Endothelial cell of umbilical vein (primary cell): Measurements from ENCODE around the gene NOD2. TPM values are rescaled to one million over a fixed set of nuclear protein-coding genes. Genes with fewer than 3 reads are reported as not detected.

Experiments
- BruUV-seq: library from RNA; stranded (reverse); fragments of 400-500 nt; replicated peaks from 2 replicates; lab custom pipeline; 2021; lab: Mats Ljungman, UMichigan
- CTCF ChIA-PET: fragments of 300-600, 350-600 bp; sonication (Branson Sonifier 250); formaldehyde crosslinking; loops from one replicate; lab custom pipeline; 2021; ENCODE audit warnings: antibody characterized with exemption, inconsistent platforms; lab: Charles Lee
- POLR2A ChIA-PET: fragments of 300-600, 350-600 bp; sonication (Branson Sonifier 250); formaldehyde crosslinking; loops from one replicate; lab custom pipeline; 2021; ENCODE audit warnings: antibody characterized with exemption, inconsistent platforms; lab: Charles Lee
- DNase-seq: peaks from one replicate; pipeline ENCODE4 v3.0.0-alpha.2; 2011; ENCODE audit warnings: low read depth, low spot score
- FAIRE-seq: peaks from 2 replicates; lab custom pipeline; 2011; peaks lifted over from hg19 to GRCh38; lab: Jason Lieb, UNC
- H2AFZ ChIP-seq: 2 replicates; pipeline ENCODE4 v1.6.0; 2012; ENCODE audit warnings: low read depth, low read length, control low read depth, inconsistent platforms
- H3K27ac ChIP-seq: 2 replicates; pipeline ENCODE4 v1.5.1; 2011; ENCODE audit warnings: low read depth, mild to moderate bottlenecking, control low read depth, low read length, moderate library complexity; ENCODE audit not compliant: insufficient read depth
- H3K27me3 ChIP-seq, 2 experiments: 2 replicates each; pipeline versions ENCODE4 v1.6.0 to v1.6.1; 2011; ENCODE audit warnings: low read length in 2 of 2, mixed read lengths in 1 of 2; ENCODE audit not compliant: control insufficient read depth in 2 of 2, insufficient read depth in 2 of 2
- H3K36me3 ChIP-seq, 2 experiments: 2 replicates in 1 of 2; 3 replicates in 1 of 2; pipeline ENCODE4 v1.5.1; 2011; ENCODE audit warnings: low read length in 2 of 2, mild to moderate bottlenecking in 1 of 2, moderate library complexity in 1 of 2; ENCODE audit not compliant: control insufficient read depth in 2 of 2, insufficient read depth in 2 of 2; ENCODE audit errors: extremely low read depth in 1 of 2
- H3K4me1 ChIP-seq: 3 replicates; pipeline ENCODE4 v1.5.1; 2011; ENCODE audit warnings: mild to moderate bottlenecking, low read length; ENCODE audit not compliant: control insufficient read depth, insufficient read depth; ENCODE audit errors: extremely low read depth
- H3K4me2 ChIP-seq: 2 replicates; pipeline ENCODE4 v1.6.1; 2011; ENCODE audit warnings: low read length, control low read depth, mixed read lengths; ENCODE audit not compliant: insufficient read depth
- H3K4me3 ChIP-seq, 3 experiments: fragments of 200-600 bp in 1 of 3; sonication (generic), shearing (Covaris generic) in 1 of 3; replicated peaks in 1 of 3; 2 replicates each; pipeline ENCODE4 v1.5.1; 2011 to 2016; ENCODE audit warnings: control low read depth in 3 of 3, low read length in 3 of 3, mild to moderate bottlenecking in 2 of 3, inconsistent platforms in 1 of 3, low read depth in 1 of 3, moderate library complexity in 1 of 3; ENCODE audit not compliant: insufficient read depth in 1 of 3
- H3K79me2 ChIP-seq: 2 replicates; pipeline ENCODE4 v1.6.0; 2012; ENCODE audit warnings: low read length, inconsistent platforms; ENCODE audit not compliant: control insufficient read depth, insufficient read depth
- H3K9ac ChIP-seq: replicated peaks from 2 replicates; pipeline ENCODE3; 2011; ENCODE audit warnings: low read length, control low read depth; ENCODE audit not compliant: insufficient read depth; ENCODE audit errors: extremely low read depth
- H3K9me1 ChIP-seq: replicated peaks from 3 replicates; pipeline ENCODE4 v1.6.0; 2011; ENCODE audit warnings: mild to moderate bottlenecking, low read length; ENCODE audit not compliant: control insufficient read depth, insufficient read depth; ENCODE audit errors: extremely low read depth
- H3K9me3 ChIP-seq: replicated peaks from 2 replicates; pipeline ENCODE4 v1.5.1; 2012; ENCODE audit warnings: low read length, inconsistent platforms; ENCODE audit not compliant: control insufficient read depth, insufficient read depth
- H4K20me1 ChIP-seq: replicated peaks from 2 replicates; pipeline ENCODE3; 2011; ENCODE audit warnings: mild to moderate bottlenecking, low read length; ENCODE audit not compliant: control insufficient read depth, insufficient read depth; ENCODE audit errors: extremely low read depth
- CTCF ChIP-seq, 2 donors: IDR thresholded peaks; 1 replicate in 1 of 2; 2 replicates in 1 of 2; pipeline ENCODE4 v1.5.1; 2011; ENCODE audit warnings: low read length in 2 of 2, mild to moderate bottlenecking in 2 of 2, moderate library complexity in 2 of 2, control low read depth in 1 of 2, inconsistent platforms in 1 of 2, low read depth in 1 of 2; ENCODE audit not compliant: insufficient read depth in 1 of 2; ENCODE audit errors: extremely low read depth in 1 of 2
- EZH2 ChIP-seq: IDR thresholded peaks from 2 replicates; pipeline ENCODE4 v1.6.1; 2012; ENCODE audit warnings: borderline replicate concordance, low read depth, mild to moderate bottlenecking, moderate library complexity, low read length, inconsistent platforms; ENCODE audit not compliant: severe bottlenecking
- FOS ChIP-seq: IDR thresholded peaks from 2 replicates; pipeline ENCODE4 v1.6.1; 2011; ENCODE audit warnings: mild to moderate bottlenecking, low read length, moderate library complexity, borderline replicate concordance; ENCODE audit not compliant: insufficient read depth
- GATA2 ChIP-seq: IDR thresholded peaks from 2 replicates; pipeline ENCODE4 v1.7.0; 2011; ENCODE audit warnings: low read depth, mild to moderate bottlenecking, moderate library complexity, mixed read lengths, low read length; ENCODE audit not compliant: insufficient read length, insufficient read depth
- JUN ChIP-seq: IDR thresholded peaks from 2 replicates; pipeline ENCODE4 v1.6.1; 2011; ENCODE audit warnings: borderline replicate concordance, low read depth; ENCODE audit not compliant: insufficient read length, insufficient read depth
- MYC ChIP-seq: IDR thresholded peaks from one replicate; pipeline ENCODE4 v1.6.1; 2011; ENCODE audit warnings: mild to moderate bottlenecking, low read depth, low read length
- POLR2A ChIP-seq: IDR thresholded peaks from 2 replicates; pipeline ENCODE4 v1.6.1; 2012; ENCODE audit warnings: low read depth, mild to moderate bottlenecking, control low read depth, low read length
- POLR2AphosphoS5 ChIP-seq: IDR thresholded peaks from 2 replicates; pipeline ENCODE4 v1.6.1; 2012; ENCODE audit warnings: low read depth, mild to moderate bottlenecking, control low read depth, low read length, moderate library complexity; ENCODE audit not compliant: insufficient read depth
- dilution Hi-C: fragments of 300-500 bp; cut with MboI; formaldehyde crosslinking; loops from one replicate; pipeline ENCODE4 v1.15.0; 2019; ENCODE audit warnings: low sequenced_read_pairs; ENCODE audit not compliant: extremely low pct_ligation_motif_present
- intact Hi-C: fragments of 100-400 bp; cut with micrococcal nuclease; formaldehyde crosslinking; loops from one replicate; pipeline ENCODE4 v1.10.0; 2022
- polyA plus RNA-seq, 4 experiments: library from polyadenylated mRNA; depleted of rRNA in 3 of 4; stranded (reverse) in 3 of 4; unstranded in 1 of 4; fragments of >200 nt; gene quantifications; 2 replicates each; pipeline versions ENCODE4 v1.2.1 to v1.2.3, GENCODE V29; 2011 to 2012; ENCODE audit warnings: missing spikeins in 1 of 4
- total RNA-seq: library from RNA; stranded (reverse); gene quantifications from 2 replicates; pipeline ENCODE4 v1.2.3, GENCODE V29; 2021

The NOD2 gene
- total and polyA plus RNA-seq, 2 donors (not counting 3 experiments of a cell fraction or from before 2014, with no cell fraction given): 0.07 to 0.58 TPM

GRCh38 chr16:50724306-50724705 lies 30.9 kb downstream of the NOD2 start:
- TF ChIP-seq POLR2AphosphoS5 (no peak), GATA2 (no peak), POLR2A (no peak), EZH2 (no peak), FOS (no peak)
- H3K36me3 ChIP-seq: no peaks in the 10 kb centered on the region
- no peak overlapping the region for H3K27ac ChIP-seq
- intact Hi-C loops (no loop called here), dilution Hi-C loops (no loop called here)
- CTCF ChIA-PET: interaction anchor here (3.3 kb wide), 1 partner anchor 82 kb away, joined by 11 read pairs; no protein-coding TSS in a partner anchor
- FAIRE-seq: no peak
- H2AFZ ChIP-seq: no peak overlapping the region
- no peaks in the 10 kb centered on the region for H3K27me3 ChIP-seq
- no TSS peak for BruUV-seq
- no peaks in the 10 kb centered on the region for H3K9me3 ChIP-seq
- H3K9ac ChIP-seq: no peak overlapping the region
- DNase-seq: no peak
- no peaks in the 10 kb centered on the region for H3K9me1 ChIP-seq
- POLR2A ChIA-PET: no interaction called here
- no peak overlapping the region for H3K4me2 ChIP-seq
- no peak overlapping the region for H3K4me3 ChIP-seq
- H4K20me1 ChIP-seq: no peaks in the 10 kb centered on the region
- no peaks in the 10 kb centered on the region for H3K4me1 ChIP-seq
- H3K79me2 ChIP-seq: no peaks in the 10 kb centered on the region

GRCh38 chr16:50731130-50731988 lies 38.0 kb downstream of the NOD2 start:
- Histone ChIP-seq H3K9me1 (no peaks in the 10 kb centered on the region), H3K9me3 (no peaks in the 10 kb centered on the region), H3K9ac (no peak overlapping the region), H3K79me2 (no peaks in the 10 kb centered on the region), H3K36me3 (no peaks in the 10 kb centered on the region), H3K4me1 (no peaks in the 10 kb centered on the region), H3K4me2 (no peak overlapping the region), H3K4me3 (no peak overlapping the region), H3K27me3 (no peaks in the 10 kb centered on the region), H2AFZ (no peak overlapping the region), H4K20me1 (no peaks in the 10 kb centered on the region), H3K27ac (no peak overlapping the region)
- FAIRE-seq: no peak
- DNase-seq: no peak
- POLR2A ChIA-PET: no interaction called here
- no peak for TF ChIP-seq MYC
- TF ChIP-seq FOS: no peak
- no peak for TF ChIP-seq JUN
- TF ChIP-seq POLR2A: no peak
- no peak for TF ChIP-seq POLR2AphosphoS5
- no peak for TF ChIP-seq CTCF (IDR thresholded peaks at IDR 0.05; ENCODE audit: extremely low read depth in 1 of 2, insufficient read depth in 1 of 2, low read depth in 1 of 2, low read length in 2 of 2)
- intact Hi-C loops: no loop called here
- dilution Hi-C loops: no loop called here
- CTCF ChIA-PET: no interaction called here
- BruUV-seq: no TSS peak
